NAMALWA (cell line): Measurements from ENCODE around the gene CAPN1.
"Not testable (repeated sequence)": the region's sequence is repeated elsewhere in the genome, so short reads cannot be mapped to it uniquely, and the experiment has no call there.

Source experiments
- DNase-seq: peaks from one replicate; pipeline ENCODE4 v3.0.0-alpha.2; 2015; ENCODE audit warnings: low spot score

Gene CAPN1

GRCh38 chr11:65160643-65161042 lies 21.1 kb upstream of the CAPN1 start:
- no peak for DNase-seq

DNA sequence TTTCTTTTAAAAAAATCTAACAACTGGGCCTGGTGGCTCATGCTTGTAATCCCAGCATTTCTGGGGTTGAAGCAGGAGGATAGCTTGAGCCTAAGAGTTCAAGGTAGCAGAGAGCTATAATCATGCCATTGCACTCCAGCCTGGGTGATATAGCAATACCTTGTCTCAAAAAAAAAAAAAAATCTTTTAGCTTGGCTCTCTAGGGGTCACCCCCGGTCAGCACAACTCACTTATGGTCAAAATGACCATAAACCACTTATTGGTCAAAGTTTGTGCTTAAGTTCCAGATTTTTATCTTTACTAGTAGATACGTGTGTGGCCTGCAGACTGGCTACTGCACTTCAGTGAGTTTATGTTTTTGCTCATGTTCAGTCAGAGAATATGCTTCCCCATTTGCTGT lies 18.0 kb upstream of the CAPN1 start:
- no peak for DNase-seq

- DNase-seq: no peak
Measured at GRCh38 chr11:65165410-65166317, 16.1 kb upstream of the CAPN1 start.

DNA sequence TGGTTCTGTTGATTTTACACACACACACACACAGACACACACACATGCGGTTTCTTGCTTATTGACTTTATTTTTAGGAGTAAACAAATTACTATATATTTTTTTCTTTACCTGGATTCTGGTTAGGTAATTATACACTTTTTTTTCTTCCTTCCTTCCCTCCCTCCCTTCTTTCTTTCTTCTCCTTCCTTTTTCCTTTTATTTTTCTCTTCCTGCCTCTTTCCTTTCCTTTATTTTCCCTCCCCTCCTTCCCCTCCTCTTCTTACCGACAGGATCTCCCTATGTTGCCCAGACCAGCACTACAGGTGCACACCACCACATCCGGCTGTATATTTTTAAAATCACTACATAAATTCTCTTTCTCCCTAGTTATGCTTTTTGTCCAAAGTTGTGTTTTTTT lies 14.8 kb upstream of the CAPN1 start:
- DNase-seq: no peak

DNA sequence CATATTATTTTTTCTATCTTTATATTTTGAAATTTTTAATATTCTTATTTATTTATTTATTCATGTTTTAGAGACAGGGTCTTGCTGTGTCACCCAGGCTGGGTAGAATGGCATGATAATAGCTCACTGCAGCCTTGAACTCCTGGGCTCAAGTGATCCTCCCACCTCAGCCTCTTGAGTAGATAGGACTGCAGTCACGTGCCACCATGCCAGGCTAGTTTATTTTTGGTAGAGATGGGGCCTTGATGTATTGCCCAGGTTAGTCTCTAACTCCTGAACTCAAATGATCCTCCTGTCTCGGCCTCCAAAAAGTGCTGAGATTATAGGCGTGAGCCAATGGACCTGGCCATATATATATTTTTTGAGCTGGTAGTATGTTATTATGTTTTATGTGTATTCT lies 14.1 kb upstream of the CAPN1 start:
- no peak for DNase-seq

GRCh38 chr11:65169164-65169641 lies 12.5 kb upstream of the CAPN1 start:
- DNase-seq: peak; percentile 28

DNA sequence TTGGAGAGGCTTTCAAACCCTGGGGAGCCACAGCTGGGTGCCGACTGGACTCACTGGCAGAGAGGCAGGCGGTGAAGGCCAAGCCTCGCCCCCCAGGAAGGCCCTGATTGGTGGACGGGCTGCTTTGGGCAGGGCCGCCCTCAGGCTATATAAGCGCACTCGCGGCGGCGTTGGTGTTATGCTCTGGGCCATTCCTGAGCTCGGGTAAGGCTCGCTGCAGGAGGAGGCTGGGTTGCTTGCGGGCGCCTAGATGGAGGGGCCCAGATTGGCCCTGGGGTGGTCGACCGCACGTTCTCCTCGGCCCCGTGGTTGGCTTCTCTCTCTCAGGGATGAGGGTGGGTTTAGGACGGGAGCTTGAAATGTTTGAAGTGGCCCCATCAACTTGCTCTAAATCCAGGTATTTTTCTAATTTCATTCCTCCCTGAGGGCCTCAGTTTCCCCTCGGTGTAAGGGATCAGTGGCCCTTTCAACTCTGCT lies 11.6 kb upstream of the CAPN1 start, which contains the start of gene SPDYC:
TSS of gene SPDYC (plus strand) at position 176 of the 477 bp plus-strand sequence. CDS start 1,125 bp downstream, outside the sequence.
- no peak for DNase-seq

GRCh38 chr11:65172600-65172999 lies 9.1 kb upstream of the CAPN1 start:
- DNase-seq: no peak

GRCh38 chr11:65174571-65175010 lies 7.1 kb upstream of the CAPN1 start:
- DNase-seq: not testable (repeated sequence)

GRCh38 chr11:65180877-65181568 lies 705 bp upstream of the CAPN1 start:
- peak; percentile 85 for DNase-seq

DNA sequence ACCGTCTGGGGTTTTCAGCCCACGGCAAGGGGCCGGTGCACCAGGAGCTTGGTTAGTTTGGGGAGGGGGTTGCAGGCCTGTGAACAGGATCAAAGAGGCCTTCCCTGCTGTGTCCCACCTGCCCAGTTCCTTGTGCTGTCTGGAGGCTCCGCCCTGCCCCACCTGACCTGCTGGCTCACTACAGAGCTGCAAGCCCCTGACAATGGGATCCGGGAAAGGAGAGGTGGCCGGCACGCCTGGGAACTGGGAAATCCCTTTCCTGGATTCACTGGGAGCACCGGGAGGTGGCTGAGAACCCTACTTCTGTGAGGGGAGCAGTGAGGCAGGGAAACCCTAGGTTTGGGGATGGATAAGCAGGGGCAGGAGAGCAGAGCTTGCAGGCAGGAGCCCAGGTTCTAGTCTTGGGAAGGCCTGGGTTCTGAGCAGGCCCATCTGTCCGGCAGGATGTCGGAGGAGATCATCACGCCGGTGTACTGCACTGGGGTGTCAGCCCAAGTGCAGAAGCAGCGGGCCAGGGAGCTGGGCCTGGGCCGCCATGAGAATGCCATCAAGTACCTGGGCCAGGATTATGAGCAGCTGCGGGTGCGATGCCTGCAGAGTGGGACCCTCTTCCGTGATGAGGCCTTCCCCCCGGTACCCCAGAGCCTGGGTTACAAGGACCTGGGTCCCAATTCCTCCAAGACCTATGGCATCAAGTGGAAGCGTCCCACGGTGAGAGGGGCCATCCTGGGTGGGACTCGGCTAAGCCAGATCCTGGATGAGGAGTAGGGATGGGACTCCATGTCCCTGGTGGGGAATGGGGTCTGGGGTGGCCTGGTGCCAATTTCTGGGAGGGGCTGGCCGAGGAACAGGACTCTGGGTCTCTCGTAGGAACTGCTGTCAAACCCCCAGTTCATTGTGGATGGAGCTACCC lies 786 bp downstream of the CAPN1 start:
- no peak for DNase-seq

- DNase-seq: no peak
Measured at GRCh38 chr11:65183201-65183891, 1.6 kb downstream of the CAPN1 start.

- no peak for DNase-seq
Measured at GRCh38 chr11:65184146-65184545, 2.4 kb downstream of the CAPN1 start.

GRCh38 chr11:65185171-65185570 lies 3.4 kb downstream of the CAPN1 start:
- DNase-seq: no peak

- peak; percentile 25 for DNase-seq
Measured at GRCh38 chr11:65185869-65186341, 4.2 kb downstream of the CAPN1 start.

GRCh38 chr11:65186701-65187100 lies 5.0 kb downstream of the CAPN1 start:
- no peak for DNase-seq

DNA sequence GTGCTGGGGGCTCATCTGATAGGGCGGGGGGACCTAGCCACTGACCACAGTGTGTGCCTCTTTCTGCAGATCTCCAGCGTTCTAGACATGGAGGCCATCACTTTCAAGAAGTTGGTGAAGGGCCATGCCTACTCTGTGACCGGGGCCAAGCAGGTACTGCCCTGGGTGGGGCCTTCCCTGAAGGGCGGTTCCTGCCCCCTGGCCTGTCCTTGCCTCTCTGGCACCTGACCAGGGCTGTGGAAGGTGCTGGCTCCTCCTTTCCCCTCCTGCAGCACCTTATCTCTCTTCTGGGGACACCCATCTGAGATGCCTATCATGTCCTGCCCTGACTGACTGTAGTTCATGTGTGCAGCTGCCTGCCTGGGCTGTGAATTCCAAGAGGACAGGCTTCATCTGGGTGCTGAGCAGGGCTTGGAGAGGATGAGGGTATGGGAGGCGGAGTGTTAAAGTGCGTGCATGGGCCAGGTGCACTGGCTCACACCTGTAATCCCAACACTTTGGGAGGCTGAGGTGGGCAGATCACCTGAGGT lies 5.5 kb downstream of the CAPN1 start:
- DNase-seq: no peak

DNA sequence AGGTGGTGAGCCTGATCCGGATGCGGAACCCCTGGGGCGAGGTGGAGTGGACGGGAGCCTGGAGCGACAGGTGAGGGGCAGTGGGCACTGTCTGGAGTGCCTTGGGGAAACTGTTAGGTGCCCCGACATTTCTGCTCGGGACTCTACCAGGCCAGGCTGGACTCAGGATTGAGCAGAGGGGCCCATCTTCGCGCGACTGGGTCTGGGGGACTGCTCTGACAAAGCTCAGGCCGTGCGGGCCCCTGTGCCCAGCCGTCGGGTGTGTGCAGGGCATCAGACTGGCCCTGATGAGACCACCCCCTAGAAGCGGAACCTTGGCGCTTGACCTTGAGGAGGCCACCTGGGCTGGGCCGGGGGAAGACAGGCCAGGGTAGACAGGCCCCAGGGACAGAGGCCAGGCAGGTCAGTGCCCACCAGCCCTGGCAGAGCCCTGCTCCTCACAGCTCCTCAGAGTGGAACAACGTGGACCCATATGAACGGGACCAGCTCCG lies 6.3 kb downstream of the CAPN1 start:
- no peak for DNase-seq

DNA sequence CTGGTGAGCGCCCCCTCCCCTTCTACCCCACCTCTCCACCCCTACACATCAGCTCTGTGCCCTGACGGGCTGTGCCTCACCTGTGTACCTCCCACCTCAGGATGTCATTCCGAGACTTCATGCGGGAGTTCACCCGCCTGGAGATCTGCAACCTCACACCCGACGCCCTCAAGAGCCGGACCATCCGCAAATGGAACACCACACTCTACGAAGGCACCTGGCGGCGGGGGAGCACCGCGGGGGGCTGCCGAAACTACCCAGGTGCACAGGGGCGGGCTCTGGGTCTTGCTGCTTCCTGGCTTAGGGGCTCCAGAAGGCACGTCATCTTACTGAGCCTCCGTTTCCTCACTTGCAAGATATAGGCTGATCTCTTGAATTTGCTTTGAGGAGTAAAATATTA lies 6.8 kb downstream of the CAPN1 start:
- DNase-seq: no peak

- DNase-seq: no peak
Measured at GRCh38 chr11:65189191-65189590, 7.5 kb downstream of the CAPN1 start.

- no peak for DNase-seq
Measured at GRCh38 chr11:65194564-65194963, 12.8 kb downstream of the CAPN1 start.
